Measurements from ENCODE around the gene ZNF576.

ZNF576 gene

DNA sequence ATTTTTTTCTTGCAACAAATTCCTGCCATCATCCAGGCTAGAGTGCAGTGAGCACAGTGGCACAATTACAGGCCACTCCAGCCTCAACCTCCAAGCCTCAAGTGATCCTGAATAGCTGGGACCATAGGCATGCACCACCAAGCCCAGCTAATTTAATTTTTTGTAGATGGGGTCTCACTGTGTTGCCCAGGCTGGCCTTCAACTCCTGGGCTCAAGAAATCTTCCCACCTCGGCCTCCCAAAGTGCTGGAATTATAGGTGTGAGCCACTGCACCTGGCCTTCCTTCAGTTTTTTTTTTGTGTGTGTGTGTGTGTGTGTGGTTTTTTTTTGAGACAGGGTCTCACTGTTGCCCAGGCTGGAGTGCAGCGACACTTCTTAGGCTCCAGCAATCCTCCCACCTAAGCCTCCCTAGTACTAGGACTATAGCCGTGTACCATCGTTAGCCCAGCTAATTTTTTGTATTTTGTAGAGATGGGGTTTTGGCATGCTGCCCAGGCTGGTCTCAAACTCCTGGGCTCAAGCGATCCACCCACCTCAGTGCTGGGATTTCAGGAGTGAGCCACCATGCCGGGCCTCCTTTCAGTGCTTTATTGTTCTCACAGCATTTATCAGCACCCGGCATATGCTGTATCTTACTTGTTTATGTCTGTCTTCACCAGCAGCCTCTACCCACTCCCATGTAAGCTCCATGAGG lies 9.6 kb downstream of the ZNF576 start:
- no peak for DNase-seq (ENCODE audit: low read depth)
- TF ChIP-seq, protein P1, sequence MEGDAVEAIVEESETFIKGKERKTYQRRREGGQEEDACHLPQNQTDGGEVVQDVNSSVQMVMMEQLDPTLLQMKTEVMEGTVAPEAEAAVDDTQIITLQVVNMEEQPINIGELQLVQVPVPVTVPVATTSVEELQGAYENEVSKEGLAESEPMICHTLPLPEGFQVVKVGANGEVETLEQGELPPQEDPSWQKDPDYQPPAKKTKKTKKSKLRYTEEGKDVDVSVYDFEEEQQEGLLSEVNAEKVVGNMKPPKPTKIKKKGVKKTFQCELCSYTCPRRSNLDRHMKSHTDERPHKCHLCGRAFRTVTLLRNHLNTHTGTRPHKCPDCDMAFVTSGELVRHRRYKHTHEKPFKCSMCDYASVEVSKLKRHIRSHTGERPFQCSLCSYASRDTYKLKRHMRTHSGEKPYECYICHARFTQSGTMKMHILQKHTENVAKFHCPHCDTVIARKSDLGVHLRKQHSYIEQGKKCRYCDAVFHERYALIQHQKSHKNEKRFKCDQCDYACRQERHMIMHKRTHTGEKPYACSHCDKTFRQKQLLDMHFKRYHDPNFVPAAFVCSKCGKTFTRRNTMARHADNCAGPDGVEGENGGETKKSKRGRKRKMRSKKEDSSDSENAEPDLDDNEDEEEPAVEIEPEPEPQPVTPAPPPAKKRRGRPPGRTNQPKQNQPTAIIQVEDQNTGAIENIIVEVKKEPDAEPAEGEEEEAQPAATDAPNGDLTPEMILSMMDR (IDR thresholded peaks at IDR 0.05; ENCODE audit: low read length, missing control alignments) = no peak
- H3K4me3 ChIP-seq (replicated peaks; ENCODE audit: low read depth, low read length) = no peak overlapping the region

GRCh38 chr19:43606569-43607229 lies 10.3 kb downstream of the ZNF576 start:
- H3K4me3 ChIP-seq (replicated peaks; ENCODE audit: low read depth, low read length) = no peak overlapping the region
- no peak for DNase-seq (ENCODE audit: low read depth)
- TF ChIP-seq, protein P1 (IDR thresholded peaks at IDR 0.05; ENCODE audit: low read length, missing control alignments) = no peak

DNA sequence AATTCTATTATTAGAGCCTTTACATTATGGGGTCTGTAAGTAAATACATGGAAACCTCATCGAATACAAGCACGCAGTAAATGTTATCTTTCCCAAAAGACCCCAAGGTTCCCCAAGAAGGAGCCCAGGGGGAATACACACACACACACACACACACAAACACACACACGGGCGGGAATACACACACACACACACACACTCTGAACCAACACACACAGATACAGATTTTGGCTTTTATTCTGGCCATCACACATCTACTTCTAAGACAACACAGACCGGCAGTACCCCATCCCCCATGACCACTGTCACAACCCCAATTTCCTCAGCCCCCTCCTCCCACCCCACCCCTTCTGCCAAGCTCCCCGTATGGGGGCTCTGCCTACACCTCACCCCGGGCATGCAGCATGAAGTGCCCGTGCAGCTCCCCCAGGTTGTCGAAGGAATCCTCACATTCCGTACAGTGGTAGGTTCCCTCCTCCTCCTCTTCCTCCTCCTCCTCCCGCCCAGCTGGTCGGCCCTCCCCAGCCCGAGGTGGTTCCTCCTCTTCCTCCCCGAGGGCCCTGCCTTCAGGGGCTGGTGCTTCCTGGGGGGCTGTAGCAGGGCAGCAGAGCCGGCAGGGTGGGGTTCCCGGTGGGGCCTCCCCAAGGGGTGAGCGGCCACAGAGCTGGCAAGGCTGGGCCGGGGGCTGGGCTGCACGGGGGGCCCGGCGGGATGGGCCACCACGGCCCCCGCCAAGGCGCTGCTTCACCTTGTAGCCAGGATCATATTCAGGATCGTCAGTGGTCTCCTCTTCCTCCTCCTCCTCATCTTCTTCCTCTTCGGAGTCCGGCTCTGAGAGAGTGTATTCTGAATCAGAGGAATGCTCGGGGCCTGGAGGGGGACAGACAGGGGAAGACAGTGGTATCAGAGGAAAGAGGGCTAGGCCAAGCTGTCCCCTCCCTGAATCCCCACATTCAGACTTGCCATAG lies 11.1 kb downstream of the ZNF576 start:
- no peak overlapping the region for H3K4me3 ChIP-seq (replicated peaks; ENCODE audit: low read depth, low read length)
- DNase-seq (ENCODE audit: low read depth) = no peak
- TF ChIP-seq, protein P1 (IDR thresholded peaks at IDR 0.05; ENCODE audit: low read length, missing control alignments) = no peak

- TF ChIP-seq, protein P1 (IDR thresholded peaks at IDR 0.05; ENCODE audit: low read length, missing control alignments) = no peak
- no peak for DNase-seq (ENCODE audit: low read depth)
- no peak overlapping the region for H3K4me3 ChIP-seq (replicated peaks; ENCODE audit: low read depth, low read length)
Measured at GRCh38 chr19:43609872-43610271, 13.5 kb downstream of the ZNF576 start.

GRCh38 chr19:43610493-43610892 lies 14.1 kb downstream of the ZNF576 start:
- H3K4me3 ChIP-seq (replicated peaks; ENCODE audit: low read depth, low read length) = no peak overlapping the region
- TF ChIP-seq, protein P1 (IDR thresholded peaks at IDR 0.05; ENCODE audit: low read length, missing control alignments) = no peak
- DNase-seq (ENCODE audit: low read depth) = no peak

GRCh38 chr19:43611788-43612187 lies 15.4 kb downstream of the ZNF576 start, which contains the start of gene SRRM5:
SRRM5 (plus strand) TSS chr19:43612088; CDS start chr19:43612122, 34 bp downstream.
- TF ChIP-seq, protein P1 (IDR thresholded peaks at IDR 0.05; ENCODE audit: low read length, missing control alignments) = no peak
- no peak within 1 kb of the TSS for H3K4me3 ChIP-seq (replicated peaks; ENCODE audit: low read depth, low read length)
- no peak for DNase-seq (ENCODE audit: low read depth)
